ENCODE results near the gene ATF7. TPM values are rescaled to one million over a fixed set of nuclear protein-coding genes. Genes with fewer than 3 reads are reported as not detected.

Gene ATF7
- polyA plus RNA-seq, 2 of the 4 experiments (the other 2 are of a cell fraction) = 22.9 to 38.9 TPM

DNA sequence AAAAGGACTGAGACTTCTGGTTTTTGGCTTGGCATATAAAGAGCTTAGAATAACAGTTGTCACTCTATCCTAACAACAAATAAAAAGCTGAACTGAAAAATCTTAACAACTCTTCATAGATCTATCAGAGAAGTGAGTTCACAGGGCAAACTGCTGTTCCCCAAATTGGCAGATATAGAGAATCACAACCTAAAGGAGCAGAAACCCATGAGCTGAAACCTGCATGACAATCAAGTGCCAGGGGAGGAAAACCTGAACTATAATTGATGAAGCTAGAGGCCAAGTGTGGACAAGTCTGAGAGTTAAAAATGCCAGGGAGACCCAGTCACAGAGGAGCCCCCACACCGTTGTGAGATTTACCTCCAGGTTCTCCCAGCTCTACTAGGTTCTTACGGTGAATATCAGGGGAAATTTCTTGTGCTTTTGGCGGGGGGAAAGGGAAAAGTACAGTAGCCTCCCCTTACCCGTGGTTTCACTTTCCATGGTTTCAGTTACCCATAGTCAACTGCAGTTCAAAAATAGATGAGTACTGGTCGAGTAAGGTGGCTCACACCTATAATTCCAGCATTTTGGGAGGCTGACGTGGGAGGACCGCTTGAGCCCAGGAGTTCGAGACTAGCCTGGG lies 53.9 kb downstream of the ATF7 start:
- WGBS (ENCODE audit: missing lambda C conversion rate) = 90% methylated on average over 8 of the region's 8 CpGs
- Histone ChIP-seq H3K4me1 (peaks cover 41% of the 10 kb centered on the region), H3K9me3 (no peaks in the 10 kb centered on the region), H3K4me2 (no peak overlapping the region), H3K27ac (no peak overlapping the region), H3K4me3 (no peak overlapping the region)
- no peak for DNase-seq (ENCODE audit: low read depth in 1 of 2, low spot score in 1 of 2)
- ATAC-seq = no peak
- TF ChIP-seq MAZ (IDR thresholded peaks at IDR 0.05; ENCODE audit: borderline replicate concordance, low read depth, low read length) (no peak), KDM1A (IDR thresholded peaks at IDR 0.05; ENCODE audit: low read depth) (no peak), CHD4 (IDR thresholded peaks at IDR 0.05; ENCODE audit: borderline replicate concordance) (no peak), TP53 (CRISPR knock-in tag; IDR thresholded peaks at IDR 0.05) (no peak), GATA3 (IDR thresholded peaks at IDR 0.05; ENCODE audit: borderline replicate concordance) (no peak), SREBF2 (IDR thresholded peaks at IDR 0.05) (no peak), RCOR1 (IDR thresholded peaks at IDR 0.05; ENCODE audit: low read depth, low read length) (no peak), RARB (CRISPR knock-in tag; IDR thresholded peaks at IDR 0.05) (no peak), HOXB5 (CRISPR knock-in tag; IDR thresholded peaks at IDR 0.05) (no peak)
- TF ChIP-seq, protein P1, sequence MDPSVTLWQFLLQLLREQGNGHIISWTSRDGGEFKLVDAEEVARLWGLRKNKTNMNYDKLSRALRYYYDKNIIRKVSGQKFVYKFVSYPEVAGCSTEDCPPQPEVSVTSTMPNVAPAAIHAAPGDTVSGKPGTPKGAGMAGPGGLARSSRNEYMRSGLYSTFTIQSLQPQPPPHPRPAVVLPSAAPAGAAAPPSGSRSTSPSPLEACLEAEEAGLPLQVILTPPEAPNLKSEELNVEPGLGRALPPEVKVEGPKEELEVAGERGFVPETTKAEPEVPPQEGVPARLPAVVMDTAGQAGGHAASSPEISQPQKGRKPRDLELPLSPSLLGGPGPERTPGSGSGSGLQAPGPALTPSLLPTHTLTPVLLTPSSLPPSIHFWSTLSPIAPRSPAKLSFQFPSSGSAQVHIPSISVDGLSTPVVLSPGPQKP (IDR thresholded peaks at IDR 0.05; ENCODE audit: low read depth, low read length) = no peak
- TF ChIP-seq, protein P2, sequence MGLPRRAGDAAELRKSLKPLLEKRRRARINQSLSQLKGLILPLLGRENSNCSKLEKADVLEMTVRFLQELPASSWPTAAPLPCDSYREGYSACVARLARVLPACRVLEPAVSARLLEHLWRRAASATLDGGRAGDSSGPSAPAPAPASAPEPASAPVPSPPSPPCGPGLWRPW (IDR thresholded peaks at IDR 0.05) = no peak
- TF ChIP-seq, protein P3, sequence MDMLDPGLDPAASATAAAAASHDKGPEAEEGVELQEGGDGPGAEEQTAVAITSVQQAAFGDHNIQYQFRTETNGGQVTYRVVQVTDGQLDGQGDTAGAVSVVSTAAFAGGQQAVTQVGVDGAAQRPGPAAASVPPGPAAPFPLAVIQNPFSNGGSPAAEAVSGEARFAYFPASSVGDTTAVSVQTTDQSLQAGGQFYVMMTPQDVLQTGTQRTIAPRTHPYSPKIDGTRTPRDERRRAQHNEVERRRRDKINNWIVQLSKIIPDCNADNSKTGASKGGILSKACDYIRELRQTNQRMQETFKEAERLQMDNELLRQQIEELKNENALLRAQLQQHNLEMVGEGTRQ (IDR thresholded peaks at IDR 0.05) = no peak
- TF ChIP-seq, protein P4, sequence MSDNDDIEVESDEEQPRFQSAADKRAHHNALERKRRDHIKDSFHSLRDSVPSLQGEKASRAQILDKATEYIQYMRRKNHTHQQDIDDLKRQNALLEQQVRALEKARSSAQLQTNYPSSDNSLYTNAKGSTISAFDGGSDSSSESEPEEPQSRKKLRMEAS (IDR thresholded peaks at IDR 0.05) = no peak
- FAIRE-seq = no peak
- POLR2A ChIA-PET = no interaction called here
- CTCF ChIA-PET = interaction anchor here (0.7 to 1.3 kb wide), 5 partner anchors 9 to 298 kb away, joined by 3 to 4 read pairs (median 3); no protein-coding TSS in a partner anchor

DNA sequence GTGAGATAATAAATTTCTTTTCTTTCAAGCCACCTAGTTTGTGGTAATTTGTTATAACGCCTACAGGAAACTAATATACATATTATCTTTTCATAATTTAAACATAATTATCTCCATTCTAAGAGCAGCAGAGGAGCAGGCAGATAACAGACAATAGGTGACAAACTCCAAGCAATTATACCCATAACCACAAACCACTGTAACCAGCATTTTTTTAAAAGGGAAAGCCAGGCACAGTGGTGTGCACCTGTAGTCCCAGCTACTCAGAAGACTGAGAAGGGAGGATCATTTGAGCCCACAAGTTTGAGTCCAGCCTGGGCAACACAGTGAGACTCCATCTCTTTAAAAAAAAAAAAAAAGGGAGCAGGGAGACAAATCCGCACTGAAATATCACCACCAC lies 54.9 kb downstream of the ATF7 start:
- 89% methylated on average over 2 of the region's 2 CpGs for WGBS (ENCODE audit: missing lambda C conversion rate)
- DNase-seq (ENCODE audit: low read depth in 1 of 2, low spot score in 1 of 2) (no peak), FAIRE-seq (no peak), ATAC-seq (no peak)
- H3K9me3 ChIP-seq = no peaks in the 10 kb centered on the region
- H3K4me3 ChIP-seq = no peak overlapping the region
- peaks cover 36% of the 10 kb centered on the region for H3K4me1 ChIP-seq
- POLR2A ChIA-PET = no interaction called here
- TF ChIP-seq, protein P5, sequence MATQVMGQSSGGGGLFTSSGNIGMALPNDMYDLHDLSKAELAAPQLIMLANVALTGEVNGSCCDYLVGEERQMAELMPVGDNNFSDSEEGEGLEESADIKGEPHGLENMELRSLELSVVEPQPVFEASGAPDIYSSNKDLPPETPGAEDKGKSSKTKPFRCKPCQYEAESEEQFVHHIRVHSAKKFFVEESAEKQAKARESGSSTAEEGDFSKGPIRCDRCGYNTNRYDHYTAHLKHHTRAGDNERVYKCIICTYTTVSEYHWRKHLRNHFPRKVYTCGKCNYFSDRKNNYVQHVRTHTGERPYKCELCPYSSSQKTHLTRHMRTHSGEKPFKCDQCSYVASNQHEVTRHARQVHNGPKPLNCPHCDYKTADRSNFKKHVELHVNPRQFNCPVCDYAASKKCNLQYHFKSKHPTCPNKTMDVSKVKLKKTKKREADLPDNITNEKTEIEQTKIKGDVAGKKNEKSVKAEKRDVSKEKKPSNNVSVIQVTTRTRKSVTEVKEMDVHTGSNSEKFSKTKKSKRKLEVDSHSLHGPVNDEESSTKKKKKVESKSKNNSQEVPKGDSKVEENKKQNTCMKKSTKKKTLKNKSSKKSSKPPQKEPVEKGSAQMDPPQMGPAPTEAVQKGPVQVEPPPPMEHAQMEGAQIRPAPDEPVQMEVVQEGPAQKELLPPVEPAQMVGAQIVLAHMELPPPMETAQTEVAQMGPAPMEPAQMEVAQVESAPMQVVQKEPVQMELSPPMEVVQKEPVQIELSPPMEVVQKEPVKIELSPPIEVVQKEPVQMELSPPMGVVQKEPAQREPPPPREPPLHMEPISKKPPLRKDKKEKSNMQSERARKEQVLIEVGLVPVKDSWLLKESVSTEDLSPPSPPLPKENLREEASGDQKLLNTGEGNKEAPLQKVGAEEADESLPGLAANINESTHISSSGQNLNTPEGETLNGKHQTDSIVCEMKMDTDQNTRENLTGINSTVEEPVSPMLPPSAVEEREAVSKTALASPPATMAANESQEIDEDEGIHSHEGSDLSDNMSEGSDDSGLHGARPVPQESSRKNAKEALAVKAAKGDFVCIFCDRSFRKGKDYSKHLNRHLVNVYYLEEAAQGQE (IDR thresholded peaks at IDR 0.05) = no peak
- TF ChIP-seq TP53 (CRISPR knock-in tag; IDR thresholded peaks at IDR 0.05) = no peak
- no peak for TF ChIP-seq POLR2AphosphoS2 (conservative IDR thresholded peaks at IDR 0.05; ENCODE audit: low read length)
- TF ChIP-seq, protein P2 (IDR thresholded peaks at IDR 0.05) = no peak
- H3K27ac ChIP-seq = no peak overlapping the region
- H3K4me2 ChIP-seq = no peak overlapping the region
- CTCF ChIA-PET = interaction anchor here (0.5 to 5.6 kb wide), 3 partner anchors 27 to 333 kb away, joined by 3 to 35 read pairs (median 3); no protein-coding TSS in a partner anchor
